D721Med (cell line): ENCODE data around the gene ABLIM1.

Source experiments
- DNase-seq: peaks from one replicate; pipeline ENCODE4 v3.0.0; 2011; ENCODE audit warnings: low spot score; ENCODE audit not compliant: insufficient read length
- FAIRE-seq: peaks from 2 replicates; lab custom pipeline; 2011; peaks lifted over from hg19 to GRCh38; lab: Jason Lieb, UNC
- CTCF ChIP-seq: IDR thresholded peaks from 2 replicates; pipeline ENCODE4 v1.5.1; 2012; ENCODE audit warnings: mild to moderate bottlenecking, control low read depth; ENCODE audit not compliant: insufficient read depth; ENCODE audit errors: missing control alignments

Gene ABLIM1

GRCh38 chr10:114649217-114649903 lies 8.7 kb downstream of the ABLIM1 start:
- TF ChIP-seq CTCF: no peak
- FAIRE-seq: no peak
- DNase-seq: no peak

- DNase-seq (no peak), FAIRE-seq (no peak)
- no peak for TF ChIP-seq CTCF
Observed at GRCh38 chr10:114648368-114648767, 9.7 kb downstream of the ABLIM1 start.

- no peak for TF ChIP-seq CTCF
- no peak for FAIRE-seq
- DNase-seq: no peak
Observed at GRCh38 chr10:114647545-114648138, 10.4 kb downstream of the ABLIM1 start.

GRCh38 chr10:114646426-114646825 lies 11.6 kb downstream of the ABLIM1 start:
- TF ChIP-seq CTCF: no peak
- FAIRE-seq (no peak), DNase-seq (no peak)

GRCh38 chr10:114645706-114646105 lies 12.4 kb downstream of the ABLIM1 start:
- no peak for TF ChIP-seq CTCF
- FAIRE-seq (no peak), DNase-seq (no peak)

- FAIRE-seq (no peak), DNase-seq (no peak)
- TF ChIP-seq CTCF: no peak
Observed at GRCh38 chr10:114643158-114643557, 14.9 kb downstream of the ABLIM1 start.

- no peak for FAIRE-seq
Observed at GRCh38 chr10:114642729-114643128, 15.3 kb downstream of the ABLIM1 start.

More at GRCh38 chr10:114642729-114643128, 15.3 kb downstream of the ABLIM1 start:
- no peak for DNase-seq
- no peak for TF ChIP-seq CTCF
